H7 (cell line): ENCODE data around the gene NUTM1. TPM values are rescaled to one million over a fixed set of nuclear protein-coding genes. Genes with fewer than 3 reads are reported as not detected.
"Not testable (repeated sequence)": the region's sequence is repeated elsewhere in the genome, so short reads cannot be mapped to it uniquely, and the experiment has no call there.

ENCODE experiments used
- DNase-seq: peaks from one replicate; pipeline ENCODE4 v3.0.0; 2012
- H3K27me3 ChIP-seq: 2 replicates; pipeline ENCODE4 v1.6.0; 2011; ENCODE audit warnings: mild to moderate bottlenecking, low read length; ENCODE audit not compliant: control insufficient read depth, insufficient read depth
- H3K36me3 ChIP-seq: replicated peaks from 2 replicates; pipeline ENCODE4 v1.5.1; 2011; ENCODE audit warnings: low read length; ENCODE audit not compliant: control insufficient read depth, insufficient read depth
- H3K4me3 ChIP-seq: 2 replicates; pipeline ENCODE4 v1.5.1; 2011; ENCODE audit warnings: low read depth, mild to moderate bottlenecking, control low read depth, low read length, moderate library complexity; ENCODE audit not compliant: insufficient read depth
- total RNA-seq: library from RNA; depleted of rRNA; stranded (reverse); fragments of >200 nt; shearing (Covaris generic); gene quantifications from 2 replicates; pipeline ENCODE4 v1.2.3, GENCODE V29; 2014; rRNA removed

The NUTM1 gene
- total RNA-seq, 1 experiment from 2014 or later = 0.28 TPM

- not testable (repeated sequence) for DNase-seq, H3K4me3 ChIP-seq, H3K36me3 ChIP-seq, H3K27me3 ChIP-seq
These were observed 49.9 kb downstream of the NUTM1 start for GRCh38 chr15:34392981-34393380.

GRCh38 chr15:34397637-34398259, 54.6 kb downstream of the NUTM1 start:
- DNase-seq, H3K36me3 ChIP-seq, H3K27me3 ChIP-seq, H3K4me3 ChIP-seq: not testable (repeated sequence)

GRCh38 chr15:34403160-34403598, 60.1 kb downstream of the NUTM1 start:
- not testable (repeated sequence) for DNase-seq, H3K36me3 ChIP-seq

GRCh38 chr15:34403899-34404298, 60.8 kb downstream of the NUTM1 start:
- H3K36me3 ChIP-seq, H3K27me3 ChIP-seq, DNase-seq, H3K4me3 ChIP-seq: not testable (repeated sequence)

More at GRCh38 chr15:34403160-34403598, 60.1 kb downstream of the NUTM1 start:
- not testable (repeated sequence) for H3K27me3 ChIP-seq, H3K4me3 ChIP-seq

Other genes with a start within 250 kb of the NUTM1 start
- gene EMC7, start 241.5 kb upstream of the NUTM1 start, total RNA-seq = 17.0 and 30.1 TPM in 2 replicates
- 0.55 and 0.69 TPM in 2 replicates for gene PGBD4, start 241.2 kb upstream of the NUTM1 start, total RNA-seq
- gene KATNBL1, start 133.2 kb upstream of the NUTM1 start, total RNA-seq = 44.6 and 53.3 TPM in 2 replicates
- gene EMC4, start 118.3 kb upstream of the NUTM1 start, total RNA-seq = 78.1 and 90.2 TPM in 2 replicates
- 4.9 and 8.5 TPM in 2 replicates for gene SLC12A6, start 5.5 kb upstream of the NUTM1 start, total RNA-seq
- gene NOP10, start 179 bp upstream of the NUTM1 start, total RNA-seq = 273 and 339 TPM in 2 replicates
- gene LPCAT4, start 23.9 kb downstream of the NUTM1 start, total RNA-seq = 49.2 and 57.5 TPM in 2 replicates
- 9.7 and 16.7 TPM in 2 replicates for gene GOLGA8A, start 94.5 kb downstream of the NUTM1 start, total RNA-seq
- 18.8 and 21.9 TPM in 2 replicates for gene GOLGA8B, start 240.3 kb downstream of the NUTM1 start, total RNA-seq